ENCODE data around the gene TMEM17.

The TMEM17 gene

GRCh38 chr2:62486439-62486765 is 19.6 kb downstream of the TMEM17 start:
- no peak overlapping the region for H3K4me3 ChIP-seq (ENCODE audit: extremely low read depth, insufficient read depth, low read length, poor library complexity, severe bottlenecking)

GRCh38 chr2:62485761-62486438 is 20.1 kb downstream of the TMEM17 start:
- WGBS, 2 experiments (ENCODE audit: insufficient coverage in 2 of 2): 93 to 100% methylated on average over 2 to 4 of the region's 5 CpGs
- H3K27ac ChIP-seq (ENCODE audit: low read depth, low read length, severe bottlenecking): no peak overlapping the region
- H3K36me3 ChIP-seq (ENCODE audit: control insufficient read depth, insufficient read depth, low read length): no peaks in the 10 kb centered on the region
- H3K4me3 ChIP-seq (ENCODE audit: extremely low read depth, insufficient read depth, low read length, poor library complexity, severe bottlenecking): no peak overlapping the region
- no peaks in the 10 kb centered on the region for H3K4me1 ChIP-seq (ENCODE audit: control insufficient read depth, insufficient read depth, low read length, poor library complexity, severe bottlenecking)
- H3K9me3 ChIP-seq (ENCODE audit: control insufficient read depth, low read length): no peaks in the 10 kb centered on the region

More at GRCh38 chr2:62486439-62486765, 19.6 kb downstream of the TMEM17 start:
- Histone ChIP-seq H3K36me3 (ENCODE audit: control insufficient read depth, insufficient read depth, low read length) (no peaks in the 10 kb centered on the region), H3K27ac (ENCODE audit: low read depth, low read length, severe bottlenecking) (no peak overlapping the region), H3K9me3 (ENCODE audit: control insufficient read depth, low read length) (no peaks in the 10 kb centered on the region), H3K4me1 (ENCODE audit: control insufficient read depth, insufficient read depth, low read length, poor library complexity, severe bottlenecking) (no peaks in the 10 kb centered on the region)
- whole genome bisulfite sequencing, 2 experiments (ENCODE audit: insufficient coverage in 2 of 2): 67 to 100% methylated on average over 1 of the region's 1 CpG

- WGBS, 2 experiments (ENCODE audit: insufficient coverage in 2 of 2): 78 to 79% methylated on average over 4 to 5 of the region's 6 CpGs
- Histone ChIP-seq H3K27ac (ENCODE audit: low read depth, low read length, severe bottlenecking) (no peak overlapping the region), H3K36me3 (ENCODE audit: control insufficient read depth, insufficient read depth, low read length) (no peaks in the 10 kb centered on the region)
These were observed 23.2 kb downstream of the TMEM17 start for GRCh38 chr2:62482558-62483352.

GRCh38 chr2:62479917-62480316 is 26.1 kb downstream of the TMEM17 start:
- no peak overlapping the region for H3K27ac ChIP-seq (ENCODE audit: low read depth, low read length, severe bottlenecking)
- WGBS, 2 experiments (ENCODE audit: insufficient coverage in 2 of 2): no CpG with 5 or more reads among the region's 3 CpGs
- H3K4me1 ChIP-seq (ENCODE audit: control insufficient read depth, insufficient read depth, low read length, poor library complexity, severe bottlenecking): peaks cover 22% of the 10 kb centered on the region
- H3K9me3 ChIP-seq (ENCODE audit: control insufficient read depth, low read length): no peaks in the 10 kb centered on the region
- H3K4me3 ChIP-seq (ENCODE audit: extremely low read depth, insufficient read depth, low read length, poor library complexity, severe bottlenecking): no peak overlapping the region
- H3K36me3 ChIP-seq (ENCODE audit: control insufficient read depth, insufficient read depth, low read length): no peaks in the 10 kb centered on the region

More at GRCh38 chr2:62482558-62483352, 23.2 kb downstream of the TMEM17 start:
- Histone ChIP-seq H3K4me3 (ENCODE audit: extremely low read depth, insufficient read depth, low read length, poor library complexity, severe bottlenecking) (no peak overlapping the region), H3K9me3 (ENCODE audit: control insufficient read depth, low read length) (no peaks in the 10 kb centered on the region), H3K4me1 (ENCODE audit: control insufficient read depth, insufficient read depth, low read length, poor library complexity, severe bottlenecking) (peaks cover 7% of the 10 kb centered on the region)

DNA sequence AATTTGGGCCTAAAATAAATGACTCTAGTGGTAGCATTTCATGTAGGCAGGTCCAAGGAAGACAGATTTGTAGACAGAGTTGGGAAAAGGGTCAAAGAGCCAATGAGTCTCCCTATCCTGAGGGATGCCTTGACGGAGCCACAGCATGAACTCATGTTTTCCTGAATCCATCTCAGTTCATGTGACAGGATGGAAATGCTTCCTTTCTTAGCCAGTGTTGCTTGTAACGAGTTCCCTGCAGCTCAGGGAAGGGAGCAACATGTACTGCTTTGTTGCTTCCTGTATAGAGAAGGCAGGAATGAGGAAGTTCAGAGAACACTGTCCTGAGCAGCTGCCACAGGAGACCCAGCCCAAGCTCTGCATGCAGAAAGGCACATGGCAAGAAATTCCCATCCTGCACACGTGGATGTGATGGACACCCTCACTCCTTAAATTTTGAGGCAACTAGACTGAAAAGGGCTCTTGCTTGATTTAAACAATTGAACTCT is 27.9 kb downstream of the TMEM17 start:
- H3K4me1 ChIP-seq (ENCODE audit: control insufficient read depth, insufficient read depth, low read length, poor library complexity, severe bottlenecking): peaks cover 29% of the 10 kb centered on the region
- H3K27ac ChIP-seq (ENCODE audit: low read depth, low read length, severe bottlenecking): peak overlapping the region; percentile 11
- no peaks in the 10 kb centered on the region for H3K9me3 ChIP-seq (ENCODE audit: control insufficient read depth, low read length)
- WGBS, 2 experiments (ENCODE audit: insufficient coverage in 2 of 2): 58 to 65% methylated on average over 2 to 3 of the region's 3 CpGs
- H3K36me3 ChIP-seq (ENCODE audit: control insufficient read depth, insufficient read depth, low read length): no peaks in the 10 kb centered on the region
- H3K4me3 ChIP-seq (ENCODE audit: extremely low read depth, insufficient read depth, low read length, poor library complexity, severe bottlenecking): no peak overlapping the region

- peaks cover 29% of the 10 kb centered on the region for H3K4me1 ChIP-seq (ENCODE audit: control insufficient read depth, insufficient read depth, low read length, poor library complexity, severe bottlenecking)
- H3K4me3 ChIP-seq (ENCODE audit: extremely low read depth, insufficient read depth, low read length, poor library complexity, severe bottlenecking): no peak overlapping the region
- peak overlapping the region; percentile 11 for H3K27ac ChIP-seq (ENCODE audit: low read depth, low read length, severe bottlenecking)
- no peaks in the 10 kb centered on the region for H3K9me3 ChIP-seq (ENCODE audit: control insufficient read depth, low read length)
- 92 to 94% methylated on average over 2 to 4 of the region's 4 CpGs for WGBS, 2 experiments (ENCODE audit: insufficient coverage in 2 of 2)
- H3K36me3 ChIP-seq (ENCODE audit: control insufficient read depth, insufficient read depth, low read length): no peaks in the 10 kb centered on the region
These were observed 28.4 kb downstream of the TMEM17 start for GRCh38 chr2:62477573-62477972.

- H3K4me3 ChIP-seq (ENCODE audit: extremely low read depth, insufficient read depth, low read length, poor library complexity, severe bottlenecking): no peak overlapping the region
- H3K36me3 ChIP-seq (ENCODE audit: control insufficient read depth, insufficient read depth, low read length): no peaks in the 10 kb centered on the region
- peak overlapping the region; percentile 81 for H3K27ac ChIP-seq (ENCODE audit: low read depth, low read length, severe bottlenecking)
- no peaks in the 10 kb centered on the region for H3K9me3 ChIP-seq (ENCODE audit: control insufficient read depth, low read length)
- 65 to 67% methylated on average over 16 to 20 of the region's 21 CpGs for WGBS, 2 experiments (ENCODE audit: insufficient coverage in 2 of 2)
- peaks cover 29% of the 10 kb centered on the region for H3K4me1 ChIP-seq (ENCODE audit: control insufficient read depth, insufficient read depth, low read length, poor library complexity, severe bottlenecking)
These were observed 30.6 kb downstream of the TMEM17 start for GRCh38 chr2:62475172-62476011.

GRCh38 chr2:62474176-62474575 is 31.8 kb downstream of the TMEM17 start:
- WGBS, 2 experiments (ENCODE audit: insufficient coverage in 2 of 2): 90 to 100% methylated on average over 2 to 4 of the region's 4 CpGs

DNA sequence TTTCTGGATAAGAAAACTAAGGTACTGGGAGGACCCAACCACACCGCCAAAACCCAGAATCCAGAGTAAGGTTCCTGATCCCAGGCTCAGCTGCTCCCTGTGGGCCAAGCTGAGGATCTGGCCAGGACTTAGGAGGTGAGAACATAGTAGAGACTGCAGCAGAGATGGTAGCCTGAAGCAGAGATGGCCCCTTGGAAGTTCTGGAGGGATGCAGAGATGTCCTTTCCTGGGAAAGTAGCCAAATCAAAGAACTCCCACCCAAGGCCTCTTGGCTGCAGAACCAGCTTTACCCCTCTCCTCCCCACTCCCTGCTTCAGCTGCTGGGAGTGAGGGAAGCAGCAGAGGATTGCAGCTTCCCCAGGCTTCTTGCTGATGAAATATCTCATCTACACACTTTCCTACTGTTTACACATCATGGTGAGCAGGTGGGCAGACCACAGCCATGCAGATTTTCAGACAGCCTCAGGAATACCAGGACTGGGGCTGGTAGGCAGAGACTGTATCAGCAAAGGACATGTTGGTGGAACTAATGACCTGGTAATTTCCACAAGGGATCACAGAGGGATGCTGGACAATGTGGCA is 32.7 kb downstream of the TMEM17 start:
- Histone ChIP-seq H3K4me1 (ENCODE audit: control insufficient read depth, insufficient read depth, low read length, poor library complexity, severe bottlenecking) (peaks cover 28% of the 10 kb centered on the region), H3K36me3 (ENCODE audit: control insufficient read depth, insufficient read depth, low read length) (no peaks in the 10 kb centered on the region), H3K4me3 (ENCODE audit: extremely low read depth, insufficient read depth, low read length, poor library complexity, severe bottlenecking) (no peak overlapping the region), H3K27ac (ENCODE audit: low read depth, low read length, severe bottlenecking) (no peak overlapping the region), H3K9me3 (ENCODE audit: control insufficient read depth, low read length) (no peaks in the 10 kb centered on the region)
- 83 to 100% methylated on average over 1 of the region's 1 CpG for WGBS, 2 experiments (ENCODE audit: insufficient coverage in 2 of 2)

More at GRCh38 chr2:62474176-62474575, 31.8 kb downstream of the TMEM17 start:
- H3K9me3 ChIP-seq (ENCODE audit: control insufficient read depth, low read length): no peaks in the 10 kb centered on the region
- H3K36me3 ChIP-seq (ENCODE audit: control insufficient read depth, insufficient read depth, low read length): no peaks in the 10 kb centered on the region
- H3K4me3 ChIP-seq (ENCODE audit: extremely low read depth, insufficient read depth, low read length, poor library complexity, severe bottlenecking): no peak overlapping the region
- H3K4me1 ChIP-seq (ENCODE audit: control insufficient read depth, insufficient read depth, low read length, poor library complexity, severe bottlenecking): peaks cover 29% of the 10 kb centered on the region
- no peak overlapping the region for H3K27ac ChIP-seq (ENCODE audit: low read depth, low read length, severe bottlenecking)

DNA sequence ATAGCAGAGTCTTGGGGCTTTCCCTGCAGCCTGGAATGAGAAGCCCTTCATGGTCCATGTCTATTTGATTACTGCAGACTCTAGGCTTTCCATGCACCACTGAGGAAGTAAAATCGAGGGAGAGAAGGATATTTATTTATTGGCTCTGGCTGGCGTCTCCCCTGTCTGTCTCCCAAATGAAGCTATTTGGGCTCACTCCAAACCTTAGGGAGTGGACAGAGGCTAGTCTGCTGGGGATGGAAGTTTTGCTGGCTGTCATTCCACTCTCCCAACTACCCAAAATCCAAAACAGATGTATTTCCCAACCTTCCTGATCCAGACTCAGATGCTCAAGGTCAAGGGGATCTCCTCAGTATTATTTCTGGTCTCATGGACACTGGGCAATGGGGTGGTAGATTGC is 33.7 kb downstream of the TMEM17 start:
- no peak overlapping the region for H3K27ac ChIP-seq (ENCODE audit: low read depth, low read length, severe bottlenecking)
- no peak overlapping the region for H3K4me3 ChIP-seq (ENCODE audit: extremely low read depth, insufficient read depth, low read length, poor library complexity, severe bottlenecking)
- no peaks in the 10 kb centered on the region for H3K9me3 ChIP-seq (ENCODE audit: control insufficient read depth, low read length)
- 83 to 100% methylated on average over 1 of the region's 2 CpGs for WGBS, 2 experiments (ENCODE audit: insufficient coverage in 2 of 2)
- no peaks in the 10 kb centered on the region for H3K36me3 ChIP-seq (ENCODE audit: control insufficient read depth, insufficient read depth, low read length)
- H3K4me1 ChIP-seq (ENCODE audit: control insufficient read depth, insufficient read depth, low read length, poor library complexity, severe bottlenecking): peaks cover 18% of the 10 kb centered on the region
